NCI-H460 (cell line): ENCODE results near the gene KCTD5. TPM values are rescaled to one million over a fixed set of nuclear protein-coding genes. Genes with fewer than 3 reads are reported as not detected.

ENCODE experiments used
- DNase-seq: peaks from one replicate; pipeline ENCODE4 v3.0.0-alpha.2; 2016; ENCODE audit warnings: low read depth; ENCODE audit errors: extremely low read depth
- total RNA-seq: library from RNA; depleted of rRNA; stranded (reverse); fragments of >200 nt; shearing (Covaris generic); gene quantifications from 2 replicates; pipeline ENCODE4 v1.2.3, GENCODE V29; 2014; rRNA removed

KCTD5 gene
- total RNA-seq, 1 experiment from 2014 or later, result 36.4 TPM

DNA sequence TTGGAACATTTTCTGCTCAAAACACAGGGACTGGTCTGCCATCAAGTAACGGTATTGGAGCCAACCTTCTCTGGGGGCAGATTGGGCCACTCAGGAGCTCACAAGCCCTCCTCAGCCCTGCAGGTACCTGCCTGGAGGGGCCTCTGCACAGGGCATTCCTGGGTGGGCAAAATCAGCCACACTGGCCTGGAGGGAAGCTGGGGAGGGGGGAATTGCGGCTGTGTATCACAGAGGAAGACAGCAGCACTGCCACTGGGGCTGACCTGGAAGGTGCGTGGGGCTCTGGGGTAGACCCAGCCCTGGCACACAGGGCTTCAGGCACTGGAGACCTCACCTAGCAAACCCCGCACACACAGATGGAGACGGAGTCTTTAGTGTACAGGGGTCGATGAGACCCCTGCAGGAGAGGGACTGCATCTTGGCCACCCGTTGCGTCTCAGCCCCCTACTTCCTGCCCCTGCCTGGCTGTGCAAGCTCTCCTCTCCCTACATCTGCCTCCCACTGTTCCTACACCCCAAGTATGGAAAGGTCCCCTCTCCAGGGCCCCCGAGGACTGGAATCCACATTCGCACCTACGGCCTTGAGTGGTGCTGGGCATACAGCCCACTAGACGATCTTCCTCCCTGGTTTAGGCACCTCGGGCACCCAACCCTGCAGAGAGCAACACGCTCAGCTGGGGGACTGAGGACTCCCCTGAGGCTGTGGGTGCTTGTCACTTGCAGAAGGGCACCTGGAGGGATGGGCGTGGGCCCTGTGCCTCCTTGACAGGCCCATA lies 63.0 kb downstream of the KCTD5 start:
- DNase-seq, result no peak

GRCh38 chr16:2745961-2746360 lies 63.6 kb downstream of the KCTD5 start:
- DNase-seq, result no peak

DNA sequence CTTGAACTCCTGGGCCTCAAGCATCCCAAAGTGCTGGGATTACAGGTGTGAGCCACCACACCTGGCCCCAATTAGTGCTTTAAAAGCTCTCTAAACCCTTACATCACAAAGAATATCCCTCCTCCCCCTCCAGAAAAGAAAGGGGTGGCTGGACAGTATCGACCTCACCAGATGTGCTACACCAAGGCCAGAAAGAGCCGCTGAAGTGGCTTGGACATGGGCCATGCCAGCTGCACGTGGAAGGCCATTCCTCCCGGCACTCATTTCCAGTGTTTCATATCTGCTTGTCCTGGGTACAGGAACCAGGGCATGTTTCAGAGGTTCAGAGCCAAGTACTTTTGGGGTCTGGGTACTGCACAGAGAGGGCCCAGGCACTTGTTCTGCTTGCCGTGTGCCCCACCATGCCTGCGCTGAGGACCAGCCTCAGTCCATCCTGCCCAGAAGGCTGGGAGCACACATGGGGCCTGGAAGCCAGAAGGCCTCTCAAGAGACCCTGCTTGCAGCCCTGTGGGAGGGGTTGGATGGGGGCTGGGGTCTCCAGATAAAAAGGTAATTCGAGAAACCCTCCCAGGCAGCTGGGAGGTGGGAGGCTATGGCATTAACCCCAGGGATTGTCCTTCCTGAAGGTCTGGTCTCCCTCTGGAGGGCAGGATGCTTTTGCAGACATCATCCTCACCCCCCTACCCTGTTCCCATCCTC lies 66.6 kb downstream of the KCTD5 start:
- DNase-seq, result no peak

DNA sequence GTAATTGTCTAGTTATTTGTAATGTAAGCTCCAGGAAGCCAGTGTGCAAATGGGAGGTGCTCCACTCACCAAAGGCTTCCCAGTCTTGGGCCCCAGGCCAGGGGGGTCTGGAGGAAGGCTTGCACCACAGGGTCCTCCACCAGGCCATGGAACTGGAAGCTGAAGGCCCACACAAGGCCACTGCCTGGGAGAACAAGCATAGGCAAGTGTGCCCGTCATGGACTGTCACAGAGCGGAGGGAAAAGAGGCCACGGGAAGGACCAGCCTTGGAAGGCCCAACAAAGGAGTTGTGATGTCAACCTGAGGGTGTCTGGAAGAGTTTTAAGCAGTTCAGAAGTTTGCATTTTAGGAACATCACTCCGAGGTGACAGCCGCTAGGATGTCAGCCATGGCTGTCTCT lies 67.2 kb downstream of the KCTD5 start:
- DNase-seq, result no peak

- no peak for DNase-seq
These were observed 67.6 kb downstream of the KCTD5 start for GRCh38 chr16:2749936-2750335.

DNA sequence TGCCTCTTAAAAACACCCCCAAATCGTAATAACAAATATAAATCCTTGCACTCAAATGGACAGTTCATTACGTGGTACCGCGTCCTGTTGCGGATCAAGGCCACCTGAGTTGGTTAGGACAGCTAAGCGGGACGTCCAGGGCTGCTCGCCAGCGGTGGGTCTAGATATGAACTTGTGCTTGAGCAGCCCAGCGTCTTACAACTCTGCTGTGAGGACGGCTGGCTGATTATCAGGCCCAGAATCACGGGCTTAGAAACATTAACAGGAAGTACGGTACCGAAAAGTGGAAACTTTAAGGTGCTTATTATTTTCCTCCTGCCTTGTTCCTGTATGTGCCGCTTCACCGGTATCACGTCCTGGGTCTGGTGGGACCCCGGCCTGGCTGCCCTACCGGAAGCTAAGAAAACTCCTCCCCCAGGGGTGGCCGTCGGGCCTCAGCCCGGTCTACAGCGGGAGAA lies 69.3 kb downstream of the KCTD5 start:
- no peak for DNase-seq

GRCh38 chr16:2752035-2752849 lies 69.9 kb downstream of the KCTD5 start, which contains the start of gene SRRM2:
Gene SRRM2 (plus strand): TSS chr16:2752638. CDS start chr16:2756365, 3,727 bp downstream.
- peak; percentile 93 for DNase-seq

DNA sequence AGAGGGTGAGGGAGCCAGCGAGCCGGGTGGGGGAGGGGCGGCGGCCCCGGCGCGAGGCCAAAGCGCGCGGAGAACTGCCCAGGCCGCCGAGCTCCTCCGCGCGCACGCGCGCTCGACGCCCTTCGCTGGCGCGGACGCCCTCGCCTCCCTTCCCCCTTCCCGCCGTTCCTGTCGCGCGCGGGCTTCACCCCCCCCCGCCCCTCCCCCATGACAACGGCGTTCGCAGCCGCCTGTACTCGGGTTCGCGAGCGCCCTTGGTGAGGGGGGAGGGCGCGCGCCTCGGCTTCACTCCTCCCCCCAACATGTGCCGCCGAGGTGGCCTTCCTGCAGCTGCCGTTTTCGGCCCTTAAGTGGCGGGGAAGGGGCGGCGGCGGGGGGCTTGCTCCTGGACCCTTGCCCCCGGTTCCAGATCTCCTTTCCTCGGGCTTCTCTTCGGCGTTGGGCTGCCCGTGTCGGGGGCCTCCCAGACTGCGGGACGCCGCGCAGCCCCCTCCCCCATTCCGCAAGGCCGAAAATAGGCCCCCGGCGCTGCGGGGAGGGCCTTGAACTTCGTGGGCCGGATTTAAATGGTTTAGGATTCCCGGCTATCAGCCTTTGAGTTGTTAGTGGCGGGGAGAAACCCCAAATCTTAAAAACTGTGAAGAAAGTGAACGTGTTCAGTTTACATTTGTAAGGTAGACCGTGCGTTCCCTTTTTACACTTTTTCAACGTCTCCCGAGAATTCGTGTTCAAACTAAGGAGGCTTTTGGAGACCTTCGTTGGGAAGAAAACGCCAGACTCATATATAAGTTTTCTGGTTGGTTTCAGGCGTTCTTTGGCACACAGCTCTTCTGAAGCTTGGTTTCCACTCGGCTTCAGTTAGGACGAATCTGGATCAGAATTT lies 70.8 kb downstream of the KCTD5 start:
- peak; percentile 73 for DNase-seq

DNA sequence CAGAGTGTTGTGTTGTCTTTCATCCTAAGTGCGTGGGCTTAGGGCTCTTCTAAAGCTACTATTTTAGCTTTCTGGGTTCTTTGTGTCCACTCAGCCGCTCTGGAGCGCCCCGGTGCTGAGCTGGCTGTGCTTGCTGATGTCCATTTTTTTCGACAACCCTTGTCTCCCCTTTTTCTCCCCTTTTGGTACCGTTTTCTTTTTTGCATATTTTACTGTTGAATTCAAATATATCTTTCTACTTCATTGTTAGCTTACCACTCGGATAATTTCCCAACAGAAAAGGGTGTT lies 71.4 kb downstream of the KCTD5 start:
- DNase-seq, result no peak

GRCh38 chr16:2755158-2755557 lies 72.8 kb downstream of the KCTD5 start:
- no peak for DNase-seq

DNA sequence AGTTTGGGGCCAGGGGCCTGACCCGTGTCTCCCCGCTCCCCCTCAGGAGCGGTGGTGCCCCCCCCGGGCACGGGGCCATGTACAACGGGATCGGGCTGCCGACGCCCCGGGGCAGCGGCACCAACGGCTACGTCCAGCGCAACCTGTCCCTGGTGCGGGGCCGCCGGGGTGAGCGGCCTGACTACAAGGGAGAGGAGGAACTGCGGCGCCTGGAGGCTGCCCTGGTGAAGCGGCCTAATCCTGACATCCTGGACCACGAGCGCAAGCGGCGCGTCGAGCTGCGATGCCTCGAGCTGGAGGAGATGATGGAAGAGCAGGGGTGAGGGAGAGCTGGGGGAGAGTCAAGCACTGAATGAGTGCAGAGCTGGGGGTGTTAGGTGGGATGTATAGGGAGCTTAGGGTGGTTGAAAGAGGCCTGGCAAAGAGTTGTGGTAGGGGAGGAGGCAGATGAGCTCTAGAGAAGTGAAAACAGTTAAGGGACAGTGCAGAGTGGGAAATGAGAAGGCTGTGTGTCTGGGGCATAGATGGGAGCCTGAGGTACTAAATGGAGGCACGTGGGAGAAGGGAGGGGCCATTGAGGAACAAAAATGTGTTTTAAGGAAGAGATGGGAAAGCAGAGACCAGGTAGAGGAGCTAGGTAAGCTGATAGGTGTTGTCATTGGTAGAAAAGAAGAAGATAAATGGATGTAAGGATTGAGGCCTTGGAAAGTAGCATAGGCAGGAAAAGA lies 74.1 kb downstream of the KCTD5 start:
- DNase-seq, result no peak

- DNase-seq, result no peak
These were observed 75.0 kb downstream of the KCTD5 start for GRCh38 chr16:2757344-2757743.

Other genes starting within 250 kb of the KCTD5 start
- gene TEDC2, start 222.4 kb upstream of the KCTD5 start, total RNA-seq, result 12.5 and 14.2 TPM in 2 replicates
- 0.07 and 0.14 TPM in 2 replicates for gene NTN3, start 211.2 kb upstream of the KCTD5 start, total RNA-seq
- 9.4 and 10.2 TPM in 2 replicates for gene TBC1D24, start 207.4 kb upstream of the KCTD5 start, total RNA-seq
- gene ATP6V0C, start 168.6 kb upstream of the KCTD5 start, total RNA-seq, result 32.3 and 52.9 TPM in 2 replicates
- 9.5 and 11.4 TPM in 2 replicates for gene AMDHD2, start 162.2 kb upstream of the KCTD5 start, total RNA-seq
- gene CEMP1, start 151.1 kb upstream of the KCTD5 start, total RNA-seq, result not detected in 2 replicates
- gene PDPK1, start 144.5 kb upstream of the KCTD5 start, total RNA-seq, result 22.5 and 25.7 TPM in 2 replicates
- 3.0 and 3.8 TPM in 2 replicates for gene PRSS27, start 37.7 kb downstream of the KCTD5 start, total RNA-seq
- gene SRRM2, start 70.1 kb downstream of the KCTD5 start, total RNA-seq, result 63.3 and 94.6 TPM in 2 replicates
- gene ELOB, start 94.8 kb downstream of the KCTD5 start, total RNA-seq, result 125 and 162 TPM in 2 replicates
- gene PRSS33, start 105.0 kb downstream of the KCTD5 start, total RNA-seq, result not detected in 2 replicates
- not detected in 2 replicates for gene PRSS41, start 115.9 kb downstream of the KCTD5 start, total RNA-seq
- gene PRSS21, start 134.7 kb downstream of the KCTD5 start, total RNA-seq, result not detected in 2 replicates
- 13.8 and 18.7 TPM in 2 replicates for gene ZG16B, start 147.8 kb downstream of the KCTD5 start, total RNA-seq
- not detected in 2 replicates for gene PRSS22, start 175.6 kb downstream of the KCTD5 start, total RNA-seq
- gene FLYWCH2, start 200.7 kb downstream of the KCTD5 start, total RNA-seq, result 80.1 and 88.9 TPM in 2 replicates
- gene FLYWCH1, start 229.4 kb downstream of the KCTD5 start, total RNA-seq, result 26.6 and 29.4 TPM in 2 replicates